HepG2 (cell line): Measurements from ENCODE around the gene PCGF6. TPM values are rescaled to one million over a fixed set of nuclear protein-coding genes. Genes with fewer than 3 reads are reported as not detected.

ENCODE experiments used
- AKAP8 ChIP-seq: sonication (generic); formaldehyde crosslinking; IDR thresholded peaks from 2 replicates; pipeline ENCODE4 v1.5.1; 2020; ENCODE audit warnings: mild to moderate bottlenecking, missing genetic modification reagents
- ATF5 ChIP-seq: sonication (generic); formaldehyde crosslinking; IDR thresholded peaks from 2 replicates; pipeline ENCODE4 v1.4.0; 2020; ENCODE audit warnings: mild to moderate bottlenecking, low read depth, missing genetic modification reagents
- HHEX ChIP-seq: IDR thresholded peaks from 2 replicates; pipeline ENCODE4 v1.6.1; 2016; ENCODE audit warnings: control low read depth
- HNF1A ChIP-seq, 2 experiments: sonication (generic) in 1 of 2; formaldehyde crosslinking in 1 of 2; IDR thresholded peaks; 2 replicates each; pipeline versions ENCODE4 v1.4.0 to v1.6.1; 2016 to 2020; ENCODE audit warnings: borderline replicate concordance in 1 of 2, low read depth in 1 of 2, mild to moderate bottlenecking in 1 of 2, missing genetic modification reagents in 1 of 2
- KAT2B ChIP-seq: fragments of 150-350 bp; IDR thresholded peaks from 2 replicates; pipeline ENCODE4 v1.6.1; 2014; ENCODE audit warnings: low read depth, low read length, borderline replicate concordance
- KIAA2018 ChIP-seq: sonication (generic); formaldehyde crosslinking; IDR thresholded peaks from 2 replicates; pipeline ENCODE4 v1.5.0; 2020; ENCODE audit warnings: mild to moderate bottlenecking, missing genetic modification reagents, borderline replicate concordance
- MLLT10 ChIP-seq: sonication (generic); formaldehyde crosslinking; IDR thresholded peaks from 2 replicates; pipeline ENCODE4 v1.4.0; 2020; ENCODE audit warnings: missing genetic modification reagents
- NBN ChIP-seq: fragments of 450-650 bp; conservative IDR thresholded peaks from 2 replicates; pipeline ENCODE4 v1.6.1; 2017
- NFATC3 ChIP-seq: sonication (generic); formaldehyde crosslinking; IDR thresholded peaks from 2 replicates; pipeline ENCODE4 v1.5.1; 2020; ENCODE audit warnings: mild to moderate bottlenecking, missing genetic modification reagents
- PHF20 ChIP-seq: sonication (generic); formaldehyde crosslinking; IDR thresholded peaks from 2 replicates; pipeline ENCODE4 v1.5.0; 2020; ENCODE audit warnings: mild to moderate bottlenecking, missing genetic modification reagents
- THYN1 ChIP-seq: sonication (generic); formaldehyde crosslinking; IDR thresholded peaks from 2 replicates; pipeline ENCODE4 v1.8.1; 2023; ENCODE audit warnings: low read depth, mild to moderate bottlenecking, moderate library complexity, missing genetic modification reagents, borderline replicate concordance
- ZKSCAN1 ChIP-seq: fragments of 150-350 bp; IDR thresholded peaks from 2 replicates; pipeline ENCODE4 v1.6.1; 2014; ENCODE audit warnings: low read length
- ZNF441 ChIP-seq: sonication (generic); formaldehyde crosslinking; IDR thresholded peaks from 2 replicates; pipeline ENCODE4 v1.7.0; 2021; ENCODE audit warnings: missing genetic modification reagents, borderline replicate concordance
- ZNF451 ChIP-seq: sonication (generic); formaldehyde crosslinking; IDR thresholded peaks from 2 replicates; pipeline ENCODE4 v1.5.0; 2020; ENCODE audit warnings: mild to moderate bottlenecking, missing genetic modification reagents
- polyA plus RNA-seq, 8 experiments: library from polyadenylated mRNA; depleted of rRNA in 3 of 8; stranded (reverse) in 7 of 8; unstranded in 1 of 8; fragments of >200 nt; fragmentation: Illumina TruSeq in 4 of 8; extraction: Trizol in 4 of 8; gene quantifications; 2 replicates each; pipeline versions ENCODE4 v1.2.1 to v1.2.3, GENCODE V29; 2011 to 2016; ENCODE audit warnings: low read depth in 4 of 8, missing spikeins in 1 of 8, mixed read lengths in 1 of 8; ENCODE audit not compliant: insufficient read depth in 1 of 8
- total RNA-seq, 5 experiments: library from RNA; depleted of rRNA; stranded (reverse); fragments of >200 nt; fragmentation: Illumina TruSeq; extraction: Trizol; gene quantifications; 2 replicates each; pipeline ENCODE4 v1.2.3, GENCODE V29; 2016; ENCODE audit warnings: low read depth in 1 of 5

PCGF6 gene
- total and polyA plus RNA-seq, 2 of the 13 experiments (the other 11 are each of a cell fraction or from before 2014, with no cell fraction given), result 5.2 to 19.4 TPM

GRCh38 chr10:103367782-103368518 lies 17.0 kb upstream of the PCGF6 start, which contains the start of gene TAF5 (continued):
- no peak for TF ChIP-seq HNF1A (IDR thresholded peaks at IDR 0.05; ENCODE audit: low read depth)
- TF ChIP-seq HNF1A (CRISPR knock-in tag; IDR thresholded peaks at IDR 0.05; ENCODE audit: borderline replicate concordance), result no peak; the same call in 1 of the 2 replicates
- TF ChIP-seq HHEX (CRISPR knock-in tag), result no peak
- no peak for TF ChIP-seq THYN1 (CRISPR knock-in tag)
- no peak; the same call in 1 of the 2 replicates for TF ChIP-seq NFATC3 (CRISPR knock-in tag)
- TF ChIP-seq PHF20 (CRISPR knock-in tag), result peak; percentile 92
- TF ChIP-seq ZKSCAN1, result no peak
- no peak for TF ChIP-seq NBN
- TF ChIP-seq AKAP8 (CRISPR knock-in tag), result peak; percentile 73; the same call in 1 of the 2 replicates
- no peak for TF ChIP-seq KAT2B
- no peak for TF ChIP-seq ATF5 (CRISPR knock-in tag)
- TF ChIP-seq MLLT10 (CRISPR knock-in tag), result no peak
- TF ChIP-seq ZNF451, result peak; percentile 71; the same call in 1 of the 2 replicates
- TF ChIP-seq ZNF441 (CRISPR knock-in tag), result peak; percentile 76; the same call in 1 of the 2 replicates
- no peak for TF ChIP-seq KIAA2018
